ENCODE results near the gene PARP8. TPM values are rescaled to one million over a fixed set of nuclear protein-coding genes. Genes with fewer than 3 reads are reported as not detected.
"Not testable (repeated sequence)": the region's sequence is repeated elsewhere in the genome, so short reads cannot be mapped to it uniquely, and the experiment has no call there.

Gene PARP8
- total RNA-seq, 1 donor from 2014 or later = 54.6 TPM

DNA sequence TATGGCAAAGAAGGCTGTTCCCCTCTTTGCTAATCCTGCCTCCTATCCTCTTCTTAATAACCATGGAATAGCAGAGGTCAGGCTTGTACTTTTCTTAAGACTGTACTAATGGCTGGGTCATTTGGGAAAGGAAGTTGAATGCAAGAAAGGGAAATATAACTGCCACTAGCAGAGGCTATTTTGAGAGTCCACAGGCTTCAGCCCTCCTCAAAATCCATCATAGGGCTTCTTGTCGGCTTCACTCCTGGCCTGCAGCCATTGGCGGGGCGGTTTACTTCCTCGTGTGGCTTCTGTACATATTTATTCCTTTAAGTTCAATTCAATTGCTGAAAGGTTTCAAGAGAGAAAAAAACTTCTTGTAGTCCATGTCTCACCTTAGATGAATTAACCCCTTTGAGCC is 2.8 kb upstream of the PARP8 start:
- peak in 1 of 2 donors; percentile 18 for ATAC-seq
- no peak overlapping the region for H3K27ac ChIP-seq

DNA sequence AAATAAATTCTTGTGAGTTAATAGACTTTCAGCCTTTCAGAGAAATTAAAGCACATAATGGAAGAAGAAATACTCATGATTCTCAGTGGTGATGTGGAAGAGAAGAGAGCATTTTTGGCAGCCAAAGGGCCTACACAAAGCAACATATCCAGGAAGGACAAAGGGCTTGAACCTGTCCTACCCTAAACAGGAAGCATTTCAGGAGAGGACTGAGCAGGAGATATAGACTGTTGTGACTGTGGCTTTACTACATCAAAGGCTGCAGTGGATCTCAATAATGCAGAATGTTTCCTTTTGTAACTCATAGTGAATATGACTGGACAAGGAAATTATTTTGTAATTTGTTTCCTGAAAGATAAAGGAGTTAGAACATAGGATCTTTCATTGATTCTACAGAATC is 1.3 kb upstream of the PARP8 start:
- H3K4me3 ChIP-seq = no peak overlapping the region
- TF ChIP-seq, protein P1, sequence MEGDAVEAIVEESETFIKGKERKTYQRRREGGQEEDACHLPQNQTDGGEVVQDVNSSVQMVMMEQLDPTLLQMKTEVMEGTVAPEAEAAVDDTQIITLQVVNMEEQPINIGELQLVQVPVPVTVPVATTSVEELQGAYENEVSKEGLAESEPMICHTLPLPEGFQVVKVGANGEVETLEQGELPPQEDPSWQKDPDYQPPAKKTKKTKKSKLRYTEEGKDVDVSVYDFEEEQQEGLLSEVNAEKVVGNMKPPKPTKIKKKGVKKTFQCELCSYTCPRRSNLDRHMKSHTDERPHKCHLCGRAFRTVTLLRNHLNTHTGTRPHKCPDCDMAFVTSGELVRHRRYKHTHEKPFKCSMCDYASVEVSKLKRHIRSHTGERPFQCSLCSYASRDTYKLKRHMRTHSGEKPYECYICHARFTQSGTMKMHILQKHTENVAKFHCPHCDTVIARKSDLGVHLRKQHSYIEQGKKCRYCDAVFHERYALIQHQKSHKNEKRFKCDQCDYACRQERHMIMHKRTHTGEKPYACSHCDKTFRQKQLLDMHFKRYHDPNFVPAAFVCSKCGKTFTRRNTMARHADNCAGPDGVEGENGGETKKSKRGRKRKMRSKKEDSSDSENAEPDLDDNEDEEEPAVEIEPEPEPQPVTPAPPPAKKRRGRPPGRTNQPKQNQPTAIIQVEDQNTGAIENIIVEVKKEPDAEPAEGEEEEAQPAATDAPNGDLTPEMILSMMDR (IDR thresholded peaks at IDR 0.05) = no peak
- H3K36me3 ChIP-seq = no peaks in the 10 kb centered on the region
- no peaks in the 10 kb centered on the region for H3K9me3 ChIP-seq
- intact Hi-C loops (cut with DNase I) = no loop called here
- H3K27me3 ChIP-seq (ENCODE audit: low read depth) = no peaks in the 10 kb centered on the region
- DNase-seq (no peak), ATAC-seq (peak; percentile 46 to 50)
- H3K27ac ChIP-seq = peak overlapping the region; percentile 97
- peaks cover 42% of the 10 kb centered on the region for H3K4me1 ChIP-seq

More for the DNA sequence above, 2.8 kb upstream of the PARP8 start:
- Histone ChIP-seq H3K27me3 (ENCODE audit: low read depth) (no peaks in the 10 kb centered on the region), H3K36me3 (no peaks in the 10 kb centered on the region), H3K4me3 (no peak overlapping the region), H3K4me1 (peaks cover 29% of the 10 kb centered on the region), H3K9me3 (no peaks in the 10 kb centered on the region)
- intact Hi-C loops (cut with DNase I) = no loop called here
- TF ChIP-seq, protein P1 (IDR thresholded peaks at IDR 0.05) = no peak
- peak; percentile 57 for DNase-seq

DNA sequence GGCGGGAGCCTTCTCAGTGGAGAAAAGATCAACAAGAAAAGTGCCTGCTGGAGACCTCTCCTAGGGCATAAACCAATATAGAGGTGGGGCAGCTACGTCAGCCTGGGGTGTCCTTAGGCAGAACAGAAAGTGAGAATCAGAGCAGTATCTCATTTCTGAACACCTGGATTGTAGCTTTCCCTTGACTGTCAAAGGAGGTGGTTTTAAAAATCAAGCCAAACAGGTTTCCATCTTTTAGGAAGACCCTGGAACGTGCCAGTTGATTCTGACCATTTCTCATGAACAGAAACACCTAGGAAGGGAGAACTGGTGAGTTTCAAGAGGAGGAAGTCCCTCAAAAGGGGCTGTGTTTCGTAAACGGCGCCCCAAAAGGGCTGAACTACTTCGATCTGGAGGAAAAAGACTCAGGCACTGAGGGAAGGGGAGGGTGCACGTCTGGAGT is 655 bp upstream of the PARP8 start:
- Histone ChIP-seq H3K27ac (peak overlapping the region; percentile 97), H3K4me3 (peak overlapping the region; percentile 83), H3K4me1 (peaks cover 42% of the 10 kb centered on the region)
- DNase-seq; H3K27me3 ChIP-seq (ENCODE audit: low read depth); intact Hi-C loops (cut with DNase I); H3K9me3 ChIP-seq; ATAC-seq; H3K36me3 ChIP-seq: not testable (repeated sequence)

DNA sequence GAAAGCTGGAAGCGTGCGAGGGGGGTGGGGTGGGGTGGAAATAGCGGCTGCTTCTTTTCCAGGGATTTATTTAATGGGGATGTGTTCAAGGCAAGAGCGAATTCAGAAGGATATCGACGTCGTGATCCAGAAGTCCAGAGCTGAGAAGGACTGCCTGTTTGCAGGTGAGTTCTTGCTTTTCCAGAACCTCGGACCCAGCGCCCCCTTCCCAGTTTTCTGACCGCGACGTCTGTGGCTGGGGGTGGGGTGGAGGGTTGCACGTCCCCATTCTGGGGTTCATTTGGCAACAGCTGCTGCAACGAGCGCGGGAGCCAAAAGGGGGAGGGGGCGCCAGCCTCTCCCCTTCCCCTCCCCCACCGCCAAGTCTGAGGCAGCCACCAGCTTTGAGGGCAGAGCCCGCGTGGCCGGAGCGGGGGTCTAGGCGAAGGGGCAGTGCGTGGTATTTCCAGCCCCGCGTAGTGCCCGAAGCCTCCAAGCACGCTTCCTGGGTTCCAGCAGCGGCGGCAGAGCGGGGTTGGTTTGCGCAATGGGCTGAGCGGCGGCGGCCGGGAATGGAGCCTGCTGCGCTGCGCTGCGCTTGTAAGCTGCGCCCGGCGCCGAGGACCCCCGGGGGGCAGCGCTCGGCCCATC is 701 bp downstream of the PARP8 start:
- H3K27me3 ChIP-seq (ENCODE audit: low read depth) = no peaks in the 10 kb centered on the region
- H3K4me1 ChIP-seq = peaks cover 45% of the 10 kb centered on the region
- TF ChIP-seq, protein P1 (IDR thresholded peaks at IDR 0.05) = no peak
- DNase-seq (peak; percentile 82), ATAC-seq (peak; percentile 88 to 89)
- peak overlapping the region; percentile 97 for H3K27ac ChIP-seq
- H3K9me3 ChIP-seq = no peaks in the 10 kb centered on the region
- H3K36me3 ChIP-seq = no peaks in the 10 kb centered on the region
- intact Hi-C loops (cut with DNase I) = no loop called here
- peak overlapping the region; percentile 83 for H3K4me3 ChIP-seq

DNA sequence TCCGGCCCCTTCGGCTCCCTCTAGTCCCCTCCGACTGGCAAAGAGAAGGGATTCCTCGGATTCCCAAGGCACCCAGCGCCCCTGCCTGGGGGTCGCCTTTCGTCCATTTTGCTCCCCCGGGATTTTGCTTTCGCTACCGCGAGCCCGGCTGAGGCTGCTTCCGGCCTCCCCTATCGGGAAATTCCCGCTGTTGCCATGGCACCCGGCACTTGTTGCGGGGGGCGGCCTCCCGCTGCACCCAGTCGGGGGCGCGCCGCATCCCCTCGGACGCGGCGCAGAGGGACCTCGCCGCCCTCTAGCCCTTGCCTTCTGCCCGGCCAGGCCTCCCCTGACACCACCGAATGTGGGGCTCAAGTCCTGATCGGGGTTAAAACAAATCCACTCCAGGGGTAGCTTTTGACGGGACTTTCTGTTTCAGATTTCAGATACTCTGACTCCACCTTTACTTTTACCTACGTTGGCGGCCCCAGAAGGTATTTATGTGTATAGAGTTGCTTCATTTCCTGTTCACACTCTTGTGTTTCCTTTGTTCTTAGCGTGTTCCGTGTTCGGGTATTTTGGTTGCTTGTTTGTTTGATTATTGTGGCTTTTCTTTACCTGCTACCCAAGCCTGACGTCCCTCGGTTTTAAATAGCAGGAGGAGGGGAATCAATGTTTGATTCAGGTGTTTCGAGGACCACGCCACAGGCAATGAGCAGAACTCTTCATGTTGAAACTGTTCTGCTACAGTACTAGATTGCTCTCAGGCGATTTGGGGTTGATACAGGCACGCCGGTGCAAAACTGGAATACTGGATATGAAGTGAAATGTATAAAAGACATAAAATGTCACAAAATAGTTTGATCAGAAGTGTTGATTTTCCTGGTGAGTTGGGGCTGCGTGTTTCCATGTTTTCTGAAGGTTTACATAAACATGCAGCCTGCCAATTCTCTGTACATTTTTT is 1.5 kb downstream of the PARP8 start:
- peak; percentile 86 for DNase-seq
- peak overlapping the region; percentile 97 for H3K27ac ChIP-seq
- intact Hi-C loops (cut with DNase I) = no loop called here
- peaks cover 53% of the 10 kb centered on the region for H3K4me1 ChIP-seq
- H3K27me3 ChIP-seq (ENCODE audit: low read depth) = no peaks in the 10 kb centered on the region
- no peaks in the 10 kb centered on the region for H3K9me3 ChIP-seq
- TF ChIP-seq, protein P1 (IDR thresholded peaks at IDR 0.05) = no peak
- H3K4me3 ChIP-seq = peak overlapping the region; percentile 83
- no peaks in the 10 kb centered on the region for H3K36me3 ChIP-seq
- peak; percentile 88 to 92 for ATAC-seq

DNA sequence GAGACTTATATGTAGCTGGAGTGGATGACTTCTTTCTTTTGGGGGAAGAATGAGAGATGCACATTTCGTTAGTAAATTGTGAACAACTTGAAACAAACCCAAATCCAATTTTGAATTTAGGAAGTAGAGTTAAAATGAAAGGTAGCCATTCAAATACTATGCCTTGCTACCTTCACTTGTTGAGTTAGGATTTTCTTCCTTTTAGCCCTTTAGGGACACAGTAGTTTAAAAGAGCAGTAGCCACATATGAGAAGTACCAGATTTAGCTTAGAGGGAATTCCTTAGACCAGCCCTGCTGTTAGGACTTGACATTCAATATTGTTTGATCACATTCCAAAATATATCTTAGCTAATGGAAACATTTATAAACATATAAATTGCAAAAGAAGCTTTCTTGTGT is 2.2 kb downstream of the PARP8 start:
- peak overlapping the region; percentile 97 for H3K27ac ChIP-seq
- peaks cover 51% of the 10 kb centered on the region for H3K4me1 ChIP-seq
- intact Hi-C loops (cut with DNase I); DNase-seq; ATAC-seq; H3K36me3 ChIP-seq; H3K9me3 ChIP-seq; H3K27me3 ChIP-seq (ENCODE audit: low read depth): not testable (repeated sequence)
- H3K4me3 ChIP-seq = peak overlapping the region; percentile 83
